Dendritic cell treated with granulocyte-macrophage colony-stimulating factor and Interleukin-4, amounts not matched to agents 40 ng/mL and 50 ng/mL, for 4 days (primary cell): ENCODE results near the gene KCNMA1.

Experiments used
- H3K27ac Mint-ChIP-seq: one replicate; pipeline ENCODE4 v1.8.0; 2022; ENCODE audit warnings: mild to moderate bottlenecking, mixed read lengths
- H3K27me3 Mint-ChIP-seq: one replicate; pipeline ENCODE4 v1.8.0; 2022; ENCODE audit warnings: mild to moderate bottlenecking, mixed read lengths
- H3K36me3 Mint-ChIP-seq: one replicate; pipeline ENCODE4 v1.8.0; 2022; ENCODE audit warnings: low read depth, mixed read lengths
- H3K4me1 Mint-ChIP-seq: one replicate; pipeline ENCODE4 v1.8.0; 2022; ENCODE audit warnings: low read depth, mixed read lengths
- H3K4me3 Mint-ChIP-seq: one replicate; pipeline ENCODE4 v1.8.0; 2022; ENCODE audit warnings: mild to moderate bottlenecking, moderate library complexity, mixed read lengths
- H3K9me3 Mint-ChIP-seq: one replicate; pipeline ENCODE4 v1.8.0; 2022; ENCODE audit warnings: mixed read lengths
- intact Hi-C: fragments of 100-400 bp; cut with micrococcal nuclease; formaldehyde crosslinking; loops from one replicate; pipeline ENCODE4 v1.15.0; 2022

The KCNMA1 gene

GRCh38 chr10:77408259-77408658, 229.3 kb downstream of the KCNMA1 start:
- intact Hi-C loops = no loop called here
- no peak overlapping the region for H3K27ac Mint-ChIP-seq

GRCh38 chr10:77406764-77407430, 230.7 kb downstream of the KCNMA1 start:
- intact Hi-C loops = no loop called here
- Mint-ChIP-seq H3K27ac (no peak overlapping the region), H3K4me1 (no peaks in the 10 kb centered on the region), H3K4me3 (no peak overlapping the region), H3K27me3 (peaks cover 12% of the 10 kb centered on the region), H3K36me3 (no peaks in the 10 kb centered on the region), H3K9me3 (no peaks in the 10 kb centered on the region)

More at GRCh38 chr10:77408259-77408658, 229.3 kb downstream of the KCNMA1 start:
- no peak overlapping the region for H3K4me3 Mint-ChIP-seq
- H3K27me3 Mint-ChIP-seq = peaks cover 11% of the 10 kb centered on the region
- H3K36me3 Mint-ChIP-seq = no peaks in the 10 kb centered on the region
- H3K4me1 Mint-ChIP-seq = no peaks in the 10 kb centered on the region
- no peaks in the 10 kb centered on the region for H3K9me3 Mint-ChIP-seq

- H3K36me3 Mint-ChIP-seq = no peaks in the 10 kb centered on the region
- intact Hi-C loops = loop anchor here (2.0 kb wide), 1 partner anchor 75 kb away; no protein-coding TSS in a partner anchor
These were observed 231.8 kb downstream of the KCNMA1 start for GRCh38 chr10:77405771-77406241.

GRCh38 chr10:77404810-77405209, 232.8 kb downstream of the KCNMA1 start:
- H3K27me3 Mint-ChIP-seq = peaks cover 10% of the 10 kb centered on the region
- no peaks in the 10 kb centered on the region for H3K36me3 Mint-ChIP-seq
- H3K4me1 Mint-ChIP-seq = no peaks in the 10 kb centered on the region
- no peak overlapping the region for H3K4me3 Mint-ChIP-seq
- H3K9me3 Mint-ChIP-seq = no peaks in the 10 kb centered on the region
- intact Hi-C loops = loop anchor here (2.0 kb wide), 1 partner anchor 74 kb away; no protein-coding TSS in a partner anchor
- no peak overlapping the region for H3K27ac Mint-ChIP-seq

More at GRCh38 chr10:77405771-77406241, 231.8 kb downstream of the KCNMA1 start:
- H3K27me3 Mint-ChIP-seq = peaks cover 13% of the 10 kb centered on the region
- no peak overlapping the region for H3K27ac Mint-ChIP-seq
- H3K4me3 Mint-ChIP-seq = no peak overlapping the region
- H3K4me1 Mint-ChIP-seq = no peaks in the 10 kb centered on the region
- H3K9me3 Mint-ChIP-seq = no peaks in the 10 kb centered on the region

GRCh38 chr10:77403761-77404160, 233.8 kb downstream of the KCNMA1 start:
- Mint-ChIP-seq H3K27me3 (peaks cover 11% of the 10 kb centered on the region), H3K9me3 (no peaks in the 10 kb centered on the region), H3K36me3 (no peaks in the 10 kb centered on the region), H3K27ac (no peak overlapping the region), H3K4me3 (no peak overlapping the region), H3K4me1 (no peaks in the 10 kb centered on the region)
- intact Hi-C loops = loop anchor here (2.0 kb wide), 1 partner anchor 73 kb away; no protein-coding TSS in a partner anchor

- no peak overlapping the region for H3K4me3 Mint-ChIP-seq
- intact Hi-C loops = no loop called here
- no peaks in the 10 kb centered on the region for H3K4me1 Mint-ChIP-seq
- H3K27ac Mint-ChIP-seq = no peak overlapping the region
- H3K36me3 Mint-ChIP-seq = no peaks in the 10 kb centered on the region
- H3K27me3 Mint-ChIP-seq = peaks cover 8% of the 10 kb centered on the region
- H3K9me3 Mint-ChIP-seq = no peaks in the 10 kb centered on the region
These were observed 235.9 kb downstream of the KCNMA1 start for GRCh38 chr10:77401683-77402082.

GRCh38 chr10:77400033-77400432, 237.6 kb downstream of the KCNMA1 start:
- intact Hi-C loops = no loop called here
- Mint-ChIP-seq H3K36me3 (no peaks in the 10 kb centered on the region), H3K27me3 (peaks cover 9% of the 10 kb centered on the region), H3K4me3 (no peak overlapping the region), H3K9me3 (no peaks in the 10 kb centered on the region), H3K27ac (no peak overlapping the region), H3K4me1 (no peaks in the 10 kb centered on the region)

- Mint-ChIP-seq H3K27me3 (peaks cover 9% of the 10 kb centered on the region), H3K27ac (no peak overlapping the region), H3K9me3 (no peaks in the 10 kb centered on the region), H3K4me1 (no peaks in the 10 kb centered on the region), H3K4me3 (no peak overlapping the region), H3K36me3 (no peaks in the 10 kb centered on the region)
- intact Hi-C loops = no loop called here
These were observed 238.4 kb downstream of the KCNMA1 start for GRCh38 chr10:77398986-77399755.

- Mint-ChIP-seq H3K36me3 (no peaks in the 10 kb centered on the region), H3K4me1 (no peaks in the 10 kb centered on the region), H3K27me3 (peaks cover 9% of the 10 kb centered on the region), H3K4me3 (no peak overlapping the region), H3K9me3 (no peaks in the 10 kb centered on the region), H3K27ac (no peak overlapping the region)
- intact Hi-C loops = no loop called here
These were observed 239.1 kb downstream of the KCNMA1 start for GRCh38 chr10:77398558-77398957.

- H3K4me3 Mint-ChIP-seq = no peak overlapping the region
- H3K9me3 Mint-ChIP-seq = no peaks in the 10 kb centered on the region
- no peaks in the 10 kb centered on the region for H3K36me3 Mint-ChIP-seq
- intact Hi-C loops = no loop called here
- H3K4me1 Mint-ChIP-seq = no peaks in the 10 kb centered on the region
- H3K27ac Mint-ChIP-seq = no peak overlapping the region
- H3K27me3 Mint-ChIP-seq = peaks cover 12% of the 10 kb centered on the region
These were observed 240.5 kb downstream of the KCNMA1 start for GRCh38 chr10:77397103-77397502.

- no peak overlapping the region for H3K27ac Mint-ChIP-seq
- H3K27me3 Mint-ChIP-seq = peaks cover 12% of the 10 kb centered on the region
- H3K4me1 Mint-ChIP-seq = no peaks in the 10 kb centered on the region
- H3K9me3 Mint-ChIP-seq = no peaks in the 10 kb centered on the region
- intact Hi-C loops = no loop called here
- no peak overlapping the region for H3K4me3 Mint-ChIP-seq
- H3K36me3 Mint-ChIP-seq = no peaks in the 10 kb centered on the region
These were observed 241.3 kb downstream of the KCNMA1 start for GRCh38 chr10:77396290-77396689.

- Mint-ChIP-seq H3K9me3 (no peaks in the 10 kb centered on the region), H3K4me3 (no peak overlapping the region), H3K27me3 (peaks cover 21% of the 10 kb centered on the region), H3K36me3 (no peaks in the 10 kb centered on the region), H3K27ac (no peak overlapping the region), H3K4me1 (no peaks in the 10 kb centered on the region)
- intact Hi-C loops = no loop called here
These were observed 243.6 kb downstream of the KCNMA1 start for GRCh38 chr10:77393821-77394501.

GRCh38 chr10:77393411-77393810, 244.2 kb downstream of the KCNMA1 start:
- intact Hi-C loops = no loop called here
- Mint-ChIP-seq H3K4me1 (no peaks in the 10 kb centered on the region), H3K27ac (no peak overlapping the region), H3K27me3 (peaks cover 19% of the 10 kb centered on the region), H3K36me3 (no peaks in the 10 kb centered on the region), H3K4me3 (no peak overlapping the region), H3K9me3 (no peaks in the 10 kb centered on the region)

- Mint-ChIP-seq H3K9me3 (no peaks in the 10 kb centered on the region), H3K27me3 (peaks cover 23% of the 10 kb centered on the region), H3K4me1 (no peaks in the 10 kb centered on the region), H3K27ac (no peak overlapping the region), H3K4me3 (no peak overlapping the region), H3K36me3 (no peaks in the 10 kb centered on the region)
- intact Hi-C loops = loop anchor here (1.0 kb wide), 1 partner anchor 249 kb away; no protein-coding TSS in a partner anchor
These were observed 244.8 kb downstream of the KCNMA1 start for GRCh38 chr10:77392851-77393250.
